Astrocyte (in vitro differentiated cells and primary cell): ENCODE measurements around the gene GMPPA. TPM values are rescaled to one million over a fixed set of nuclear protein-coding genes. Genes with fewer than 3 reads are reported as not detected.

Experiments
- DNase-seq: peaks from one replicate; pipeline ENCODE4 v3.0.0-alpha.2; 2010; ENCODE audit warnings: low read depth
- FAIRE-seq: peaks from 2 replicates; lab custom pipeline; 2011; peaks lifted over from hg19 to GRCh38; lab: Jason Lieb, UNC
- H2AFZ ChIP-seq: 2 replicates; pipeline ENCODE4 v1.6.0; 2012; ENCODE audit warnings: low read depth, low read length, inconsistent platforms
- H3K27ac ChIP-seq: 2 replicates; pipeline ENCODE4 v1.5.1; 2011; ENCODE audit warnings: low read depth, low read length, inconsistent platforms
- H3K27me3 ChIP-seq: 2 replicates; pipeline ENCODE4 v1.6.0; 2011; ENCODE audit warnings: low read length, inconsistent platforms; ENCODE audit not compliant: insufficient read depth
- H3K36me3 ChIP-seq: 2 replicates; pipeline ENCODE4 v1.5.1; 2011; ENCODE audit warnings: low read length, inconsistent platforms; ENCODE audit not compliant: insufficient read depth
- H3K4me1 ChIP-seq: 2 replicates; pipeline ENCODE4 v1.5.1; 2011; ENCODE audit warnings: low read length, inconsistent platforms; ENCODE audit not compliant: insufficient read depth
- H3K4me2 ChIP-seq: 2 replicates; pipeline ENCODE4 v1.6.0; 2012; ENCODE audit warnings: low read length, inconsistent platforms
- H3K4me3 ChIP-seq: 2 replicates; pipeline ENCODE4 v1.5.1; 2011; ENCODE audit warnings: low read depth, mild to moderate bottlenecking, low read length, inconsistent platforms; ENCODE audit not compliant: insufficient read depth
- H3K79me2 ChIP-seq: 2 replicates; pipeline ENCODE4 v1.6.0; 2012; ENCODE audit warnings: mild to moderate bottlenecking, low read length, inconsistent platforms; ENCODE audit not compliant: insufficient read depth
- H3K9ac ChIP-seq: 2 replicates; pipeline ENCODE4 v1.6.0; 2012; ENCODE audit warnings: mild to moderate bottlenecking, low read length, inconsistent platforms
- H3K9me3 ChIP-seq: 2 replicates; pipeline ENCODE4 v1.5.1; 2012; ENCODE audit warnings: low read depth, mild to moderate bottlenecking, low read length, inconsistent platforms; ENCODE audit not compliant: insufficient read depth
- H4K20me1 ChIP-seq: 2 replicates; pipeline ENCODE4 v1.6.0; 2012; ENCODE audit warnings: low read length, inconsistent platforms; ENCODE audit not compliant: insufficient read depth
- H3K27ac Mint-ChIP-seq: one replicate; pipeline ENCODE4 v1.8.0; 2021; ENCODE audit warnings: mild to moderate bottlenecking, mixed read lengths; ENCODE audit not compliant: unreplicated experiment
- H3K27me3 Mint-ChIP-seq: one replicate; pipeline ENCODE4 v1.8.0; 2021; ENCODE audit warnings: low read depth, mixed read lengths; ENCODE audit not compliant: unreplicated experiment
- H3K36me3 Mint-ChIP-seq: one replicate; pipeline ENCODE4 v1.8.0; 2021; ENCODE audit warnings: low read depth, mixed read lengths; ENCODE audit not compliant: unreplicated experiment
- H3K4me1 Mint-ChIP-seq: one replicate; pipeline ENCODE4 v1.8.0; 2021; ENCODE audit warnings: low read depth, mixed read lengths; ENCODE audit not compliant: unreplicated experiment
- H3K4me3 Mint-ChIP-seq: one replicate; pipeline ENCODE4 v1.8.0; 2021; ENCODE audit warnings: mild to moderate bottlenecking, moderate library complexity, mixed read lengths; ENCODE audit not compliant: unreplicated experiment
- H3K9me3 Mint-ChIP-seq: one replicate; pipeline ENCODE4 v1.8.0; 2021; ENCODE audit warnings: mild to moderate bottlenecking, mixed read lengths; ENCODE audit not compliant: unreplicated experiment
- CTCF ChIP-seq: IDR thresholded peaks from 2 replicates; pipeline ENCODE4 v1.5.1; 2011; ENCODE audit warnings: low read depth, mild to moderate bottlenecking, inconsistent platforms, low read length, moderate library complexity; ENCODE audit not compliant: insufficient read depth
- EZH2 ChIP-seq: IDR thresholded peaks from 2 replicates; pipeline ENCODE4 v1.6.1; 2012; ENCODE audit warnings: mild to moderate bottlenecking, low read length, inconsistent platforms; ENCODE audit not compliant: insufficient read depth
- total RNA-seq: library from RNA; stranded (reverse); gene quantifications from 2 replicates; pipeline ENCODE4 v1.2.1, GENCODE V29; 2021

GMPPA gene
- total RNA-seq, 1 donor from 2014 or later, result 49.5 TPM

DNA sequence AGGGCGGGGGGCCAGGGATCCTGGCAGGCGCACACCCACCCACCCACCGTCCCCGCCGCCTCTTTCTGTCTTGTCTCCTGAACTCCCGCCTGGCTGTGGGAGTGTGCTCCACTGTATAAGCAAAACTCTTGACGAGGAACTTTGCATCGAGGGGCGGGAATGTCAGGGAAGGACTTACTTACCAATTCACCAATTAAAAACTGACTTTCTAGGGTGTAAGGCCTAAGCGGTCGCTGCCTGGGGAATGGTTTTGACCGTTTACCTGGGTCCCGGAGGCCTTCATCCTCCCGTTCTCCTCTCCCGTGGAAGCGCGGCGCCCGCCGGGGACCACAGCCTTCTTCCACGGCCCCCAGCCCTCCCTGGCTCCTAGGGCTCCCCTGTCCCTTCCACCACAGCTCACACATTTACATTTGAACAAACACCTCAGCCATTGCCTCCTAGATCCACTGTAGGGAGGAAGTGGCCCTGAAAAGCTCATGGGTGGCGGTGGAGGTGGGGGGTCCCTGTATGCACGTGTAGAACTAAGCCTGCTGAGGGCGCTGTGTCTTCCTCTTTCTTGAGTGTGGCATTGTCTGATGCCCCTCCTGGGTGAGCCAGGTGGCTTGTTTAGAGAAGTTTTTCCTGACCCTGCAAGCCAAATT is 24.5 kb downstream of the GMPPA start:
- Mint-ChIP-seq H3K4me3 (peak overlapping the region; percentile 50), H3K27ac (no peak overlapping the region), H3K4me1 (peaks cover 29% of the 10 kb centered on the region), H3K9me3 (no peaks in the 10 kb centered on the region), H3K27me3 (peaks cover 34% of the 10 kb centered on the region), H3K36me3 (no peaks in the 10 kb centered on the region)
- FAIRE-seq, result no peak
- Histone ChIP-seq H4K20me1 (no peaks in the 10 kb centered on the region), H3K4me2 (peak overlapping the region; percentile 64), H3K4me3 (no peak overlapping the region), H3K79me2 (no peaks in the 10 kb centered on the region), H3K9ac (peak overlapping the region; percentile 41), H2AFZ (peak overlapping the region; percentile 54), H3K4me1 (peaks cover 30% of the 10 kb centered on the region), H3K27me3 (peaks cover 11% of the 10 kb centered on the region), H3K27ac (no peak overlapping the region), H3K9me3 (no peaks in the 10 kb centered on the region), H3K36me3 (no peaks in the 10 kb centered on the region)
- no peak for TF ChIP-seq EZH2
- TF ChIP-seq CTCF, result no peak
- DNase-seq, result no peak

DNA sequence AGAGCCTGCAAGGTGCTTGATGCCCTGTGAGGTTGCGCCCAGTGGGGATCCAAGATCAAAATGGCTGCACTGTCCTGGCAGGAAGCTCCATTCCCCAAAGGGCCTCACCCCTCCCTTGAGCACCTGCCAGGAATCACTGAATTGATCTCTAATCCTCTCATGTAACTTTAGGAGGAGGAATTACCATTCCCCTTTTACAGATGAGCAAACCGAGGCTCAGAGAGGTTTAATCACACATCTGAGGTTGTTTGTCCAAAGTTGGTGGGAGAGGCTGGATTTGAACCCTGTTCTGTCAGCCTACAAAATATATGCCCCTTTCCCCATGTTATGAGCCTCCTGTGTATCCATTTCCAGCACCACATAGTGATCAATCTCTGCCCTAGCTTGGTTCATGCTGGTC is 26.1 kb downstream of the GMPPA start:
- H3K27ac ChIP-seq, result no peak overlapping the region
- no peak for FAIRE-seq

More for the DNA sequence above, 26.1 kb downstream of the GMPPA start:
- no peaks in the 10 kb centered on the region for H3K9me3 ChIP-seq
- H3K27me3 ChIP-seq, result peaks cover 17% of the 10 kb centered on the region
- H3K27me3 Mint-ChIP-seq, result peaks cover 45% of the 10 kb centered on the region
- H3K79me2 ChIP-seq, result no peaks in the 10 kb centered on the region
- no peak overlapping the region for H3K9ac ChIP-seq
- peaks cover 32% of the 10 kb centered on the region for H3K4me1 ChIP-seq
- H3K4me3 ChIP-seq, result no peak overlapping the region
- no peaks in the 10 kb centered on the region for H3K36me3 Mint-ChIP-seq
- no peaks in the 10 kb centered on the region for H3K36me3 ChIP-seq
- no peaks in the 10 kb centered on the region for H4K20me1 ChIP-seq
- H3K4me2 ChIP-seq, result no peak overlapping the region
- TF ChIP-seq EZH2 (no peak), CTCF (no peak)
- H3K4me3 Mint-ChIP-seq, result no peak overlapping the region
- peaks cover 26% of the 10 kb centered on the region for H3K4me1 Mint-ChIP-seq
- no peak overlapping the region for H2AFZ ChIP-seq
- H3K27ac Mint-ChIP-seq, result no peak overlapping the region
- H3K9me3 Mint-ChIP-seq, result no peaks in the 10 kb centered on the region
- no peak for DNase-seq
